Keratinocyte (primary cell): ENCODE data around the gene GAN. TPM values are rescaled to one million over a fixed set of nuclear protein-coding genes. Genes with fewer than 3 reads are reported as not detected.
"Not testable (repeated sequence)": the region's sequence is repeated elsewhere in the genome, so short reads cannot be mapped to it uniquely, and the experiment has no call there.

Experiments used
- DNase-seq: peaks from one replicate; pipeline ENCODE4 v3.0.0-alpha.2; 2011; ENCODE audit warnings: low read depth, missing footprints, low spot score
- FAIRE-seq: peaks from 2 replicates; lab custom pipeline; 2011; peaks lifted over from hg19 to GRCh38; lab: Jason Lieb, UNC
- H2AFZ ChIP-seq: 2 replicates; pipeline ENCODE4 v1.6.0; 2012; ENCODE audit warnings: low read length, control low read depth, inconsistent platforms; ENCODE audit not compliant: control insufficient read depth
- H3K27ac ChIP-seq: 2 replicates; pipeline ENCODE4 v1.5.1; 2011; ENCODE audit warnings: low read length; ENCODE audit not compliant: control insufficient read depth, insufficient read depth
- H3K27me3 ChIP-seq: 3 replicates; pipeline ENCODE4 v1.6.0; 2011; ENCODE audit warnings: low read length; ENCODE audit not compliant: control insufficient read depth, insufficient read depth; ENCODE audit errors: extremely low read depth
- H3K36me3 ChIP-seq, 2 experiments: 2 replicates in 1 of 2; 3 replicates in 1 of 2; pipeline ENCODE4 v1.5.1; 2011; ENCODE audit warnings: low read length in 2 of 2, mild to moderate bottlenecking in 1 of 2; ENCODE audit not compliant: control insufficient read depth in 2 of 2, insufficient read depth in 2 of 2; ENCODE audit errors: extremely low read depth in 1 of 2
- H3K4me1 ChIP-seq: 3 replicates; pipeline ENCODE4 v1.5.1; 2011; ENCODE audit warnings: low read length; ENCODE audit not compliant: control insufficient read depth, insufficient read depth; ENCODE audit errors: extremely low read depth
- H3K4me2 ChIP-seq: 3 replicates; pipeline ENCODE4 v1.6.0; 2011; ENCODE audit warnings: low read depth, low read length; ENCODE audit not compliant: control insufficient read depth, insufficient read depth; ENCODE audit errors: extremely low read depth
- H3K4me3 ChIP-seq, 3 experiments: fragments of 200-600 bp in 1 of 3; sonication (generic) in 1 of 3; 2 replicates in 2 of 3; 3 replicates in 1 of 3; pipeline ENCODE4 v1.5.1; 2011 to 2016; ENCODE audit warnings: low read length in 3 of 3, mild to moderate bottlenecking in 3 of 3, control low read depth in 2 of 3, inconsistent platforms in 1 of 3, low read depth in 1 of 3, mixed read lengths in 1 of 3, mixed run types in 1 of 3, moderate library complexity in 1 of 3; ENCODE audit not compliant: control insufficient read depth in 2 of 3, insufficient read depth in 2 of 3; ENCODE audit errors: extremely low read depth in 1 of 3
- H3K79me2 ChIP-seq: 2 replicates; pipeline ENCODE4 v1.6.0; 2012; ENCODE audit warnings: low read length; ENCODE audit not compliant: control insufficient read depth, insufficient read depth
- H3K9ac ChIP-seq: 3 replicates; pipeline ENCODE4 v1.6.0; 2011; ENCODE audit warnings: low read length; ENCODE audit not compliant: control insufficient read depth, insufficient read depth; ENCODE audit errors: extremely low read depth
- H3K9me1 ChIP-seq: 3 replicates; pipeline ENCODE4 v1.6.0; 2011; ENCODE audit warnings: low read length; ENCODE audit not compliant: control insufficient read depth, insufficient read depth; ENCODE audit errors: extremely low read depth
- H3K9me3 ChIP-seq: 2 replicates; pipeline ENCODE4 v1.5.1; 2012; ENCODE audit warnings: low read depth, low read length; ENCODE audit not compliant: control insufficient read depth
- H4K20me1 ChIP-seq: 3 replicates; pipeline ENCODE4 v1.6.0; 2011; ENCODE audit warnings: low read length; ENCODE audit not compliant: control insufficient read depth, insufficient read depth; ENCODE audit errors: extremely low read depth
- EZH2 ChIP-seq: IDR thresholded peaks from one replicate; pipeline ENCODE4 v1.6.1; 2012; ENCODE audit warnings: inconsistent platforms, mild to moderate bottlenecking, low read length, moderate library complexity
- dilution Hi-C: fragments of 300-500 bp; cut with MboI; formaldehyde crosslinking; loops from one replicate; pipeline ENCODE4 v1.7.0; 2020; ENCODE audit warnings: low sequenced_read_pairs; ENCODE audit not compliant: extremely low pct_ligation_motif_present
- polyA plus RNA-seq, 5 experiments: library from polyadenylated mRNA; depleted of rRNA in 3 of 5; stranded (reverse) in 3 of 5; stranded (forward) in 1 of 5; unstranded in 1 of 5; fragments of >200 nt; gene quantifications; 1 replicate in 1 of 5; 2 replicates in 3 of 5; 3 replicates in 1 of 5; pipeline versions ENCODE4 v1.2.1 to v1.2.3, GENCODE V29; 2011 to 2012; ENCODE audit warnings: missing spikeins in 2 of 5, low read depth in 1 of 5, low replicate concordance in 1 of 5
- TF ChIP-seq, protein P1 (sequence below), 3 experiments: IDR thresholded peaks in 1 of 3; conservative IDR thresholded peaks in 1 of 3; optimal IDR thresholded peaks in 1 of 3; 2 replicates in 2 of 3; 3 replicates in 1 of 3; pipeline versions ENCODE3 to v1.5.1; 2011; ENCODE audit warnings: low read length in 3 of 3, mild to moderate bottlenecking in 3 of 3, moderate library complexity in 2 of 3, control low read depth in 1 of 3, inconsistent platforms in 1 of 3; ENCODE audit not compliant: insufficient read depth in 2 of 3; ENCODE audit errors: extremely low read depth in 1 of 3

Gene GAN
- polyA plus RNA-seq, 1 donor (not counting 4 experiments of a cell fraction or from before 2014, with no cell fraction given): 6.5 TPM

DNA sequence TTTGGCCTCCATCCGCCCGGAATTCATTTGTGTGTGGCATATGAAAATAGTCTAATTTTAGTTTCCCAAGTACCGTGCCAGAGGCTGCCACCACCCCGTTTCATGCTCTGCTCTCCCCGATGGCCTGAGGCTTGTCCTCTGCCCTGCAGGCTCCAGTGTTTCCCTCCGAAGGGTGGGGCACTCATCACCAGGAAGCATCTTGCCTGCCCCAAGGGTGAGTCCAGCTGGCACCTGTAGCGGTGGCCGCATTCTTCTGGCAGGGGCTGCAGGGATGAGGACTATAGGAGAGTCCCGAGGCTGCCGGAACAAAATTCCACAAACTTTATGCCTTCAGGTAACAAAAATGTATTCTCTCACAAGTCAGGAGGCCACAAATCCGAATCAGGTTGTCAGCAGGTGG is 106.8 kb downstream of the GAN start:
- Histone ChIP-seq H2AFZ (no peak overlapping the region), H3K36me3 (no peaks in the 10 kb centered on the region), H3K27me3 (no peaks in the 10 kb centered on the region), H3K9me1 (no peaks in the 10 kb centered on the region), H3K79me2 (no peaks in the 10 kb centered on the region), H3K27ac (no peak overlapping the region), H3K9me3 (no peaks in the 10 kb centered on the region), H3K4me3 (no peak overlapping the region), H3K4me1 (peaks cover 7% of the 10 kb centered on the region), H3K4me2 (no peak overlapping the region), H3K9ac (no peak overlapping the region), H4K20me1 (no peaks in the 10 kb centered on the region)
- TF ChIP-seq, protein P1, sequence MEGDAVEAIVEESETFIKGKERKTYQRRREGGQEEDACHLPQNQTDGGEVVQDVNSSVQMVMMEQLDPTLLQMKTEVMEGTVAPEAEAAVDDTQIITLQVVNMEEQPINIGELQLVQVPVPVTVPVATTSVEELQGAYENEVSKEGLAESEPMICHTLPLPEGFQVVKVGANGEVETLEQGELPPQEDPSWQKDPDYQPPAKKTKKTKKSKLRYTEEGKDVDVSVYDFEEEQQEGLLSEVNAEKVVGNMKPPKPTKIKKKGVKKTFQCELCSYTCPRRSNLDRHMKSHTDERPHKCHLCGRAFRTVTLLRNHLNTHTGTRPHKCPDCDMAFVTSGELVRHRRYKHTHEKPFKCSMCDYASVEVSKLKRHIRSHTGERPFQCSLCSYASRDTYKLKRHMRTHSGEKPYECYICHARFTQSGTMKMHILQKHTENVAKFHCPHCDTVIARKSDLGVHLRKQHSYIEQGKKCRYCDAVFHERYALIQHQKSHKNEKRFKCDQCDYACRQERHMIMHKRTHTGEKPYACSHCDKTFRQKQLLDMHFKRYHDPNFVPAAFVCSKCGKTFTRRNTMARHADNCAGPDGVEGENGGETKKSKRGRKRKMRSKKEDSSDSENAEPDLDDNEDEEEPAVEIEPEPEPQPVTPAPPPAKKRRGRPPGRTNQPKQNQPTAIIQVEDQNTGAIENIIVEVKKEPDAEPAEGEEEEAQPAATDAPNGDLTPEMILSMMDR (optimal IDR thresholded peaks at IDR 0.05 in 1 of 3, IDR thresholded peaks at IDR 0.05 in 1 of 3, conservative IDR thresholded peaks at IDR 0.05 in 1 of 3; ENCODE audit: extremely low read depth in 1 of 3, insufficient read depth in 2 of 3, low read length in 3 of 3): no peak
- no peak for TF ChIP-seq EZH2
- DNase-seq (no peak), FAIRE-seq (no peak)
- dilution Hi-C loops: no loop called here

- H3K9me1 ChIP-seq, H4K20me1 ChIP-seq, H3K4me1 ChIP-seq, H3K79me2 ChIP-seq, H3K4me3 ChIP-seq, H3K4me2 ChIP-seq, H3K36me3 ChIP-seq, H3K9me3 ChIP-seq, dilution Hi-C loops, H3K27ac ChIP-seq, DNase-seq, H3K9ac ChIP-seq, H2AFZ ChIP-seq, FAIRE-seq, H3K27me3 ChIP-seq: not testable (repeated sequence)
These were observed 107.4 kb downstream of the GAN start for GRCh38 chr16:81422153-81422552.

- H3K9me3 ChIP-seq: no peaks in the 10 kb centered on the region
- TF ChIP-seq, protein P1 (optimal IDR thresholded peaks at IDR 0.05 in 1 of 3, IDR thresholded peaks at IDR 0.05 in 1 of 3, conservative IDR thresholded peaks at IDR 0.05 in 1 of 3; ENCODE audit: extremely low read depth in 1 of 3, insufficient read depth in 2 of 3, low read length in 3 of 3): peak in 1 of 3 experiments; percentile 22
- no peak for TF ChIP-seq EZH2
- H4K20me1 ChIP-seq: no peaks in the 10 kb centered on the region
- peak overlapping the region; percentile 23 for H3K27ac ChIP-seq
- no peaks in the 10 kb centered on the region for H3K79me2 ChIP-seq
- no peaks in the 10 kb centered on the region for H3K36me3 ChIP-seq
- DNase-seq (no peak), FAIRE-seq (peak; percentile 69)
- H3K9ac ChIP-seq: no peak overlapping the region
- no peak overlapping the region for H3K4me2 ChIP-seq
- H3K9me1 ChIP-seq: no peaks in the 10 kb centered on the region
- H3K27me3 ChIP-seq: no peaks in the 10 kb centered on the region
- dilution Hi-C loops: no loop called here
- H3K4me1 ChIP-seq: peaks cover 7% of the 10 kb centered on the region
- H2AFZ ChIP-seq: peak overlapping the region; percentile 79
- H3K4me3 ChIP-seq: no peak overlapping the region
These were observed 110.0 kb downstream of the GAN start for GRCh38 chr16:81424771-81425170.
